ENCODE measurements around the gene L3MBTL4. TPM values are rescaled to one million over a fixed set of nuclear protein-coding genes. Genes with fewer than 3 reads are reported as not detected.

Gene L3MBTL4
- total and polyA plus RNA-seq, 9 donors: 4.2 to 79.1 (median 23.7) TPM

DNA sequence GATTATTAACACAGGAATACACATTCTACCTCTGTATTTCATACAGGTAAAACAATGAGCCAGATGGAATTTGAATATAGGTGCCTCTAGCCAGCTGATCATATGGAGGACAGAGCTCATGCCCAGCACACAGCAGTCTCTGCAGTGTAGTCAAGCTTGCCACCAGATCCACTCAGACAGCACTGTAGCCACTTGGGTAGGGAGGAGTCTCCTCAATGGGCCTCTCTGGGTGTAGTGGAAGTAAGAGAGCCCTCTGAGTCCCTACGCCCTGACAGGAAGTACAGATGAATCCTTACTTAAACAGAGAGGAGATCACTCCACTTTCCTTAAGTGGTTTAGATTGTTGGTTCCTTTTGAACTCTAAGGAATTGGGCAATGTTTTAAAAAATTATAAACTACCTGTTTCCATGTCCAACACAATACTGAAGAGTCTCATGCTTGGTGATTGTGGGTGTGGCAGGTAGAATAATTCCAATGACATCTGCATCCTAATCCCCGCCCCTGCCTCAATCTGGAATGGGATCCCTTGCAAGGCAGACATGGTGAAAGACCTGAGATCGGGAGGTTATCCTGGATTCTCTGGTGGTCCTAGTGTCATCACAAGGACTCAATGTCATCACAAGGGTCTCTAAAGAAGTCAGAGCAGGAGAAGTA lies 496.4 kb downstream of the L3MBTL4 start:
- intact Hi-C loops (cut with DNase I): no loop called here
- DNase-seq: no peak
- 82 to 87% (median 85%) methylated on average over 3 of the region's 3 CpGs for WGBS, 3 donors
- H3K27me3 ChIP-seq: no peaks in the 10 kb centered on the region
- H3K9me3 ChIP-seq: no peaks in the 10 kb centered on the region
- no peak overlapping the region for H3K27ac ChIP-seq
- H3K36me3 ChIP-seq: no peaks in the 10 kb centered on the region
- no peak for TF ChIP-seq EP300 (IDR thresholded peaks at IDR 0.05)
- TF ChIP-seq, protein P1, sequence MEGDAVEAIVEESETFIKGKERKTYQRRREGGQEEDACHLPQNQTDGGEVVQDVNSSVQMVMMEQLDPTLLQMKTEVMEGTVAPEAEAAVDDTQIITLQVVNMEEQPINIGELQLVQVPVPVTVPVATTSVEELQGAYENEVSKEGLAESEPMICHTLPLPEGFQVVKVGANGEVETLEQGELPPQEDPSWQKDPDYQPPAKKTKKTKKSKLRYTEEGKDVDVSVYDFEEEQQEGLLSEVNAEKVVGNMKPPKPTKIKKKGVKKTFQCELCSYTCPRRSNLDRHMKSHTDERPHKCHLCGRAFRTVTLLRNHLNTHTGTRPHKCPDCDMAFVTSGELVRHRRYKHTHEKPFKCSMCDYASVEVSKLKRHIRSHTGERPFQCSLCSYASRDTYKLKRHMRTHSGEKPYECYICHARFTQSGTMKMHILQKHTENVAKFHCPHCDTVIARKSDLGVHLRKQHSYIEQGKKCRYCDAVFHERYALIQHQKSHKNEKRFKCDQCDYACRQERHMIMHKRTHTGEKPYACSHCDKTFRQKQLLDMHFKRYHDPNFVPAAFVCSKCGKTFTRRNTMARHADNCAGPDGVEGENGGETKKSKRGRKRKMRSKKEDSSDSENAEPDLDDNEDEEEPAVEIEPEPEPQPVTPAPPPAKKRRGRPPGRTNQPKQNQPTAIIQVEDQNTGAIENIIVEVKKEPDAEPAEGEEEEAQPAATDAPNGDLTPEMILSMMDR (IDR thresholded peaks at IDR 0.05): no peak
- no peak for TF ChIP-seq POLR2A (IDR thresholded peaks at IDR 0.05)
- no peak overlapping the region for H3K4me3 ChIP-seq
- H3K4me1 ChIP-seq (ENCODE audit: insufficient read depth): no peaks in the 10 kb centered on the region

- H3K27ac ChIP-seq: no peak overlapping the region
- WGBS, 3 donors: 64 to 69% (median 65%) methylated on average over 5 of the region's 5 CpGs
- intact Hi-C loops (cut with DNase I): no loop called here
- H3K9me3 ChIP-seq: no peaks in the 10 kb centered on the region
- DNase-seq: no peak
- H3K4me3 ChIP-seq: no peak overlapping the region
- no peaks in the 10 kb centered on the region for H3K27me3 ChIP-seq
- H3K36me3 ChIP-seq: no peaks in the 10 kb centered on the region
- TF ChIP-seq POLR2A (IDR thresholded peaks at IDR 0.05): no peak
- no peaks in the 10 kb centered on the region for H3K4me1 ChIP-seq (ENCODE audit: insufficient read depth)
Observed at GRCh38 chr18:5914951-5915350, 499.8 kb downstream of the L3MBTL4 start.

- H3K27ac ChIP-seq: no peak overlapping the region
- WGBS, 3 donors: 47 to 72% (median 65%) methylated on average over 1 of the region's 1 CpG
- no peak overlapping the region for H3K4me3 ChIP-seq
- DNase-seq: no peak
- intact Hi-C loops (cut with DNase I): no loop called here
- no peaks in the 10 kb centered on the region for H3K9me3 ChIP-seq
- H3K4me1 ChIP-seq (ENCODE audit: insufficient read depth): no peaks in the 10 kb centered on the region
- TF ChIP-seq POLR2A (IDR thresholded peaks at IDR 0.05) (no peak), EP300 (IDR thresholded peaks at IDR 0.05) (no peak)
- TF ChIP-seq, protein P1 (IDR thresholded peaks at IDR 0.05): no peak
- H3K27me3 ChIP-seq: no peaks in the 10 kb centered on the region
- H3K36me3 ChIP-seq: no peaks in the 10 kb centered on the region
Observed at GRCh38 chr18:5914016-5914415, 500.7 kb downstream of the L3MBTL4 start.

DNA sequence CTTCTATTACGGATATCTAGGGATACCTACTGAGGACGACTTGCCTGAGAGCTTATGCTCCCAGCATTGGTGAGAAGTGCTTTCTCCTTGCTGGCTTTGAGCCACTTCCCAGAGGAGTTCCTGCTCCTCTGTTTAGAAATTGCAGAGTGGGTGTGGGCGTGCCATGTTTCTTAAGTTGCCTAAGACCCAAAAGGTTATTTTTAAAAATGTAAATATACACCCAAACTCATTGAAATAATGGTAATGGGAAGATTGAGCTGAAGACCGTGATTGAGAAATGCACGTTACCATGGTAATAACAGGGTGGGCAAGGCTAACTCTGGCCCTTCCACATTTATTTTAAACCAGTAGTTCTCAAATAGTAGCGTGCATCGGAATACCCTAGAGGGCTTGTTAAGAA lies 502.1 kb downstream of the L3MBTL4 start:
- Histone ChIP-seq H3K9me3 (no peaks in the 10 kb centered on the region), H3K27ac (no peak overlapping the region), H3K4me1 (ENCODE audit: insufficient read depth) (no peaks in the 10 kb centered on the region), H3K36me3 (no peaks in the 10 kb centered on the region), H3K4me3 (no peak overlapping the region), H3K27me3 (no peaks in the 10 kb centered on the region)
- no peak for DNase-seq
- no peak for TF ChIP-seq EP300 (IDR thresholded peaks at IDR 0.05)
- no peak for TF ChIP-seq POLR2A (IDR thresholded peaks at IDR 0.05)
- TF ChIP-seq, protein P1 (IDR thresholded peaks at IDR 0.05): no peak
- intact Hi-C loops (cut with DNase I): no loop called here
- WGBS, 3 donors: 69 to 73% (median 71%) methylated on average over 7 of the region's 7 CpGs

DNA sequence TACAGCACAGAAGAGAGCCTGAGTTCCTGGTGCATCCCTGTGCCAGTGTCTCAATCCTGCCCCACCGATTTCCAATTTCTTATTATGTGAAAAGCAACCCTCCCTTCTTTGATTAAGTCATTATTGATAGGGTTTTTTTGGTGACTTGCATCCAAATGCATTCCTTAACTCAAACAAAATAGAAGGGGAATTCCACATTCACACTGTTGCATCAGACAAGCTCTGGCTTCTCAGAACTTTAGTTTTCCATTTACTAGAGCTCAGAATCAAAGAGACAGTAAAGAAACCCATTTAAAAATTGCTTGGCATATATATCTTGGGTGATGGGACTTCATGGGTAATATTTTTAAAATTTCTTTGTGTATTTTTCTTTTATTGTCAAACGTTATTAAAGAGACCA lies 505.6 kb downstream of the L3MBTL4 start:
- no peak overlapping the region for H3K4me3 ChIP-seq
- TF ChIP-seq, protein P1 (IDR thresholded peaks at IDR 0.05): no peak
- TF ChIP-seq EP300 (IDR thresholded peaks at IDR 0.05): no peak
- DNase-seq: no peak
- intact Hi-C loops (cut with DNase I): no loop called here
- no peaks in the 10 kb centered on the region for H3K36me3 ChIP-seq
- no peak overlapping the region for H3K27ac ChIP-seq
- WGBS, 3 donors: 62 to 67% (median 64%) methylated on average over 2 of the region's 2 CpGs
- no peaks in the 10 kb centered on the region for H3K4me1 ChIP-seq (ENCODE audit: insufficient read depth)
- no peaks in the 10 kb centered on the region for H3K9me3 ChIP-seq
- H3K27me3 ChIP-seq: no peaks in the 10 kb centered on the region
